Neural cell (in vitro differentiated cells): Measurements from ENCODE around the gene ZNF785. TPM values are rescaled to one million over a fixed set of nuclear protein-coding genes. Genes with fewer than 3 reads are reported as not detected.

ENCODE experiments used
- H2AFZ ChIP-seq: fragments of 200-600, 300-800 bp; sonication (generic), shearing (Covaris generic); 2 replicates; pipeline ENCODE4 v1.6.0; 2014; ENCODE audit warnings: low read depth, mild to moderate bottlenecking, antibody characterized with exemption, low read length, moderate library complexity
- H3F3A ChIP-seq: fragments of 200-600 bp; shearing (Covaris generic); 2 replicates; pipeline ENCODE4 v1.6.1; 2016; ENCODE audit warnings: mild to moderate bottlenecking, moderate library complexity, mixed read lengths, antibody characterized with exemption, low read length; ENCODE audit not compliant: insufficient read depth, poor library complexity, severe bottlenecking
- H3K27ac ChIP-seq: fragments of 200-600, 300-800 bp; sonication (generic), shearing (Covaris generic); 2 replicates; pipeline ENCODE4 v1.5.1; 2014; ENCODE audit warnings: mild to moderate bottlenecking, low read length, moderate library complexity
- H3K27me3 ChIP-seq: fragments of 300-800, 200-600 bp; sonication (generic), shearing (Covaris generic); 2 replicates; pipeline ENCODE4 v1.6.0; 2014; ENCODE audit warnings: mild to moderate bottlenecking, low read depth, low read length, moderate library complexity; ENCODE audit not compliant: insufficient read depth
- H3K36me3 ChIP-seq: fragments of 300-800, 200-600 bp; sonication (generic), shearing (Covaris generic); 2 replicates; pipeline ENCODE4 v1.5.1; 2014; ENCODE audit warnings: mild to moderate bottlenecking, antibody characterized with exemption, low read length, moderate library complexity; ENCODE audit not compliant: insufficient read depth
- H3K4me2 ChIP-seq: fragments of 300-800, 200-600 bp; sonication (generic), shearing (Covaris generic); 2 replicates; pipeline ENCODE4 v1.6.0; 2014; ENCODE audit warnings: mild to moderate bottlenecking, low read length
- H3K4me3 ChIP-seq: fragments of 300-800, 200-600 bp; sonication (generic), shearing (Covaris generic); 2 replicates; pipeline ENCODE4 v1.5.1; 2014; ENCODE audit warnings: mild to moderate bottlenecking, low read length, moderate library complexity
- H3K79me2 ChIP-seq: fragments of 200-600 bp; shearing (Covaris generic); replicated peaks from 2 replicates; pipeline ENCODE4 v1.6.0; 2014; ENCODE audit warnings: mild to moderate bottlenecking, low read length, moderate library complexity; ENCODE audit not compliant: insufficient read depth
- H3K9ac ChIP-seq: fragments of 300-800, 200-600 bp; sonication (generic), shearing (Covaris generic); 2 replicates; pipeline ENCODE4 v1.6.1; 2016; ENCODE audit warnings: mild to moderate bottlenecking, low read length, mixed read lengths
- H3K9me2 ChIP-seq: fragments of 200-600 bp; shearing (Covaris generic); 2 replicates; pipeline ENCODE4 v1.6.1; 2016; ENCODE audit warnings: mild to moderate bottlenecking, low read length, mixed read lengths; ENCODE audit not compliant: insufficient read depth
- H3K9me3 ChIP-seq: fragments of 200-600, 300-800 bp; sonication (generic), shearing (Covaris generic); 2 replicates; pipeline ENCODE4 v1.6.1; 2016; ENCODE audit warnings: mild to moderate bottlenecking, mixed run types, low read length, moderate library complexity, mixed read lengths
- H4K20me1 ChIP-seq: fragments of 200-600 bp; shearing (Covaris generic); 2 replicates; pipeline ENCODE4 v1.6.1; 2016; ENCODE audit warnings: mild to moderate bottlenecking, mixed run types; ENCODE audit not compliant: insufficient read depth
- CTCF ChIP-seq: fragments of 450-650 bp; IDR thresholded peaks from 2 replicates; pipeline ENCODE4 v1.5.1; 2014; ENCODE audit warnings: antibody characterized with exemption, mild to moderate bottlenecking, moderate library complexity; ENCODE audit not compliant: poor library complexity, severe bottlenecking
- EP300 ChIP-seq: fragments of 450-650 bp; conservative IDR thresholded peaks from 2 replicates; pipeline ENCODE4 v1.6.1; 2014; ENCODE audit warnings: antibody characterized with exemption, mild to moderate bottlenecking, moderate library complexity; ENCODE audit not compliant: poor library complexity, severe bottlenecking
- EZH2 ChIP-seq: fragments of 200-600, 300-800 bp; shearing (Covaris generic), sonication (generic); IDR thresholded peaks from 2 replicates; pipeline ENCODE4 v1.6.1; 2014; ENCODE audit warnings: antibody characterized with exemption, low read length, borderline replicate concordance, mild to moderate bottlenecking; ENCODE audit not compliant: insufficient read depth, poor library complexity, severe bottlenecking
- MXI1 ChIP-seq: fragments of 450-650 bp; conservative IDR thresholded peaks from 2 replicates; pipeline ENCODE4 v1.6.1; 2014; ENCODE audit warnings: antibody characterized with exemption, mild to moderate bottlenecking; ENCODE audit not compliant: poor library complexity, severe bottlenecking
- POLR2AphosphoS5 ChIP-seq: IDR thresholded peaks from 2 replicates; pipeline ENCODE4 v1.6.1; 2012
- RAD21 ChIP-seq: fragments of 450-650 bp; conservative IDR thresholded peaks from 2 replicates; pipeline ENCODE4 v1.6.1; 2014; ENCODE audit warnings: antibody characterized with exemption, mild to moderate bottlenecking, moderate library complexity
- REST ChIP-seq: IDR thresholded peaks from 2 replicates; pipeline ENCODE4 v1.6.1; 2012; ENCODE audit warnings: borderline replicate concordance
- SMC3 ChIP-seq: fragments of 450-650 bp; conservative IDR thresholded peaks from 2 replicates; pipeline ENCODE4 v1.6.1; 2014; ENCODE audit warnings: antibody characterized with exemption, mild to moderate bottlenecking, moderate library complexity; ENCODE audit not compliant: poor library complexity
- TAF1 ChIP-seq: IDR thresholded peaks from 2 replicates; pipeline ENCODE4 v1.6.1; 2012; ENCODE audit warnings: low read depth
- polyA plus RNA-seq: library from polyadenylated mRNA; depleted of rRNA; stranded (reverse); fragments of >200 nt; gene quantifications from 2 replicates; pipeline ENCODE4 v1.2.3, GENCODE V29; 2014

ZNF785 gene
- polyA plus RNA-seq, 1 donor from 2014 or later, result 26.4 TPM

GRCh38 chr16:30615358-30616091 lies 30.0 kb upstream of the ZNF785 start:
- H3K9ac ChIP-seq, result no peak overlapping the region
- H3K27me3 ChIP-seq, result no peaks in the 10 kb centered on the region
- no peak overlapping the region for H3K4me3 ChIP-seq
- H4K20me1 ChIP-seq, result no peaks in the 10 kb centered on the region
- TF ChIP-seq RAD21, result peak; percentile 41
- TF ChIP-seq EP300, result no peak
- TF ChIP-seq CTCF, result peak; percentile 62
- no peaks in the 10 kb centered on the region for H3F3A ChIP-seq
- H3K4me2 ChIP-seq, result no peak overlapping the region
- no peak overlapping the region for H3K27ac ChIP-seq
- H3K9me2 ChIP-seq, result no peaks in the 10 kb centered on the region
- H3K36me3 ChIP-seq, result no peaks in the 10 kb centered on the region
- H2AFZ ChIP-seq, result no peak overlapping the region
- H3K9me3 ChIP-seq, result no peaks in the 10 kb centered on the region
- no peaks in the 10 kb centered on the region for H3K79me2 ChIP-seq

- peak; percentile 44 for TF ChIP-seq CTCF
- TF ChIP-seq MXI1, result peak; percentile 86
- TF ChIP-seq EP300, result peak; percentile 26
- TF ChIP-seq POLR2AphosphoS5, result peak; percentile 70
- TF ChIP-seq EZH2, result no peak
- peak; percentile 37 for TF ChIP-seq RAD21
- peak; percentile 81 for TF ChIP-seq REST
- TF ChIP-seq TAF1, result peak; percentile 70
- peak; percentile 30 for TF ChIP-seq SMC3
- H3K9me2 ChIP-seq, result no peaks in the 10 kb centered on the region
- no peaks in the 10 kb centered on the region for H4K20me1 ChIP-seq
- H3K4me2 ChIP-seq, result peak within 1 kb of the TSS; percentile 84
- H2AFZ ChIP-seq, result peak within 1 kb of the TSS; percentile 100
- no peaks in the 10 kb centered on the region for H3K9me3 ChIP-seq
- peak within 1 kb of the TSS; percentile 96 for H3K9ac ChIP-seq
- H3K36me3 ChIP-seq, result no peaks in the 10 kb centered on the region
- H3K79me2 ChIP-seq, result peaks cover 10% of the 10 kb centered on the region
- peak within 1 kb of the TSS; percentile 90 for H3K27ac ChIP-seq
- peak within 1 kb of the TSS; percentile 97 for H3K4me3 ChIP-seq
- H3F3A ChIP-seq, result no peaks in the 10 kb centered on the region
- H3K27me3 ChIP-seq, result no peaks in the 10 kb centered on the region
These were observed 24.7 kb upstream of the ZNF785 start, which contains the start of gene ZNF689 for GRCh38 chr16:30609926-30610839. Gene ZNF689 (minus strand): TSS chr16:30610389. CDS start chr16:30610041, 348 bp downstream.
